GM19328 (cell line): Measurements from ENCODE around the gene MBD4.
"Not testable (repeated sequence)": the region's sequence is repeated elsewhere in the genome, so short reads cannot be mapped to it uniquely, and the experiment has no call there.

ENCODE experiments used
- ATAC-seq: cut with Tn5 transposase; IDR thresholded peaks from one replicate; pipeline ENCODE4 v1.9.1; 2021; ENCODE audit warnings: mild to moderate bottlenecking, moderate library complexity; ENCODE audit not compliant: unreplicated experiment

Gene MBD4

GRCh38 chr3:129439817-129440617 lies at the start of gene MBD4, which contains the start of gene IFT122:
TSS of gene MBD4 (minus strand) at chr3:129439948. CDS start at chr3:129439833, 115 bp downstream.
TSS of gene IFT122 (plus strand) at chr3:129440224. CDS start at chr3:129440331, 107 bp downstream.
- ATAC-seq: peak; percentile 84

DNA sequence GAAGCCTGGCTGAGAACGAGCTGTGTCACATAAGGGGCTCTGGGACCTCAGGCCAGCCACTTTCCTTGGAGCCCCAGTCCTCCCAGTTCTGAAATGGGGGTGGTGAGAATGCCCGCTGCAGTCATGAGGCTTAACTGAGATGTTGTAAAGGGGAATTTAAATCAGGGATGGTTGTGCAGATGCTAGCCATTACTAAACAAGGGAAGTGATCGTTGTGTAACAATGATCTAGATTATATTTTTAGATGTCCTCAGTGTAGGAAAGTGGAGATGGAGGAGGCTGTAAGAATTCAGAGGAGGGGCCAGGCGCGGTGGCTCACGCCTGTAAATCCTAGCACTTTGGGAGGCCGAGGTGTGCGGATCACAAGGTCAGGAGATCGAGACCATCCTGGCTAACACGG lies 49.5 kb upstream of the MBD4 start:
- ATAC-seq: not testable (repeated sequence)

- not testable (repeated sequence) for ATAC-seq
Observed at GRCh38 chr3:129487868-129488335, 48.2 kb upstream of the MBD4 start.

DNA sequence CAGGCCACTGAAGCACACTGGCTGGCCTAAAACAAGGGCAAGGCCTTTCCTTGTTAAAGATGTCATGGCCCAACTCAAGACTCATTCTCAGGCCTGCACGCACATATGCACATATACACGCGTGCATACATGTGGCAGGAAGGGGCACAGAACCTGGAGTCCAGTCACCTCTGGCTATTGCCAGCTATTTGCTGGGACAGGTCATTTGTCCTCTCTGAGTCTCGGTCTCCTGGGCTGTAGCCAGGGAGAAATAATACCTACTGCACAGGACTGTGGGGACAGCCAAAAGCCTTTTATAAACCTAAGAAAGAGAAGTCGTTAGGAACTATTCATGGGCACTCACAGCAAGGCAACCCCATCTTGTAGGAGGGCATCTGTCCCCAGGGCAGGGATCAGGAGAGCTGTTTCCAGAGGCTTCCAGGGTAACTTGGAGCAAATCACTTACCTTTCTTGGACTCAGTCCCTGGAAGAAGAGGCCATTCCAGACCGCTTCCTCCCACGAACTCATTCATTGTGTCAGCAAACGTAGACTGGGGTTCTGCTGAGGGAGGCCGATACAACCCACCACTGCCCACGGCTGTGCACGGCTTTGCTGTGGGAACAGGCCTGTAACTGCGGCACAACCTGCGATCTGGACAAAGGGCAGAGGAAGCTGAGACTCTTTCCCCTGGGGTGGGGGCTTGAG lies 47.6 kb upstream of the MBD4 start:
- no peak for ATAC-seq

DNA sequence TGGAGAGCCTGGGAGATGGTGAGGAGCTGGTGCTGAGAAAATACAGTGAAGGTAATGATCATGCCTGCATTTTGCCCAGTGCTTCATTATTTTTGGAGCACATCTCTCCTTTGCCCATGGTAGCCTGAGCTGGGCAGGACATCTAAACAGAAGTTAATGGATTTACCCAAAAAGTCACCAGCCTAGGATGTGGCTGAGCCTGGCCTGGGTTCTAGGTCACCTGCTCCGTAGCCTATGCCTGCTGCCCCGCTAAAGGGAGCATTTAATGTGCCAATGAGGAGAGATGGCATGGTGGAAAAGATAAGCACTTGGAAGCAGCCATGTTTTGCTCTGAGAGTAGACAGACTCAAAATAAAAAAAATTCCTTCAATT lies 46.9 kb upstream of the MBD4 start:
- no peak for ATAC-seq

DNA sequence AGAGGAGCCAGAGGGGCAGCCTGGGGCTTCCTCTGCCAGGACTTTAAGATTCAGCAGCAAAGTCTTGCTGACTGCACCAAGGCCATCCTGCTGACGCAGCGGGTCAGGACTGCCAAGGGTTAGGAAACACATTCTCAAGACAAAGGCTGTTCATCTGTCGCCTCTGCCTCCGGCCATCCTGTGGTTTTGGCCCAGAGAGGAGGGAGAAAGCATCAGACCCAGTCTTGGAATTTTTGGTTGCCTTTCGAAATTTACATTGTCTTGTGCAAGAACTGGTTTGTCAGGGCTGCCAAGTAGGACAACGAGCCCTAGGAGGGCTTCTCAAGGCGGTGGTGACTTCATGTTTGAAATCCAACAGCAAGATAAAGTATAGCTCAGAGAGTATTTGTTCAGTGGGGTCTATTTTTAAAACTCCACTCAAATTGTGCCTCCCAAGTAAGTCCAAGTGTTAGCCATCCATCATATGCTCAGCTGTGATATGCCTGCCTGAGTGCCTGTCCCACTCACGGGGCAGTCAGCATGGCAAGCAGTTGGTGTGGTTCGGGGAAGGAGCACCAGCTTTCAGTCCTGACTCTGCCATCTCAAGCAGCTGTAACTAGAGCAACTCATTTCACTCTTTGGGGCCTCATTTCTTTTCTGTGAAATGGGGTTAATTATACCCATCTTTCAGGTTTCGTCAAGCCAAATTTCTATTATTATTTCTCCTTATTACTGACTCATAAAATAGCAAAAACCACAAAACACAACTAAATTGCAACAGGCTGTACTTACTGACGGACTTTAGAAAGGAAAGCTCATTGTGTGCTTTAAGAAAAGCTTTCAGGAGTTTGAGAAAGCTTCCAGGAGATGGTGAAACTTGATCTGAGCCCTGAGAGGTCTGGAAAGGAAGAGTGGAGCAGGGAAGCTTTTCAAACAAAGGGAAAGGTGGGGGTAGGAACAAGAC lies 46.2 kb upstream of the MBD4 start:
- ATAC-seq: no peak

GRCh38 chr3:129485146-129485545 lies 45.4 kb upstream of the MBD4 start:
- not testable (repeated sequence) for ATAC-seq

- no peak for ATAC-seq
Observed at GRCh38 chr3:129483870-129484269, 44.1 kb upstream of the MBD4 start.

GRCh38 chr3:129482721-129483120 lies 43.0 kb upstream of the MBD4 start:
- no peak for ATAC-seq

DNA sequence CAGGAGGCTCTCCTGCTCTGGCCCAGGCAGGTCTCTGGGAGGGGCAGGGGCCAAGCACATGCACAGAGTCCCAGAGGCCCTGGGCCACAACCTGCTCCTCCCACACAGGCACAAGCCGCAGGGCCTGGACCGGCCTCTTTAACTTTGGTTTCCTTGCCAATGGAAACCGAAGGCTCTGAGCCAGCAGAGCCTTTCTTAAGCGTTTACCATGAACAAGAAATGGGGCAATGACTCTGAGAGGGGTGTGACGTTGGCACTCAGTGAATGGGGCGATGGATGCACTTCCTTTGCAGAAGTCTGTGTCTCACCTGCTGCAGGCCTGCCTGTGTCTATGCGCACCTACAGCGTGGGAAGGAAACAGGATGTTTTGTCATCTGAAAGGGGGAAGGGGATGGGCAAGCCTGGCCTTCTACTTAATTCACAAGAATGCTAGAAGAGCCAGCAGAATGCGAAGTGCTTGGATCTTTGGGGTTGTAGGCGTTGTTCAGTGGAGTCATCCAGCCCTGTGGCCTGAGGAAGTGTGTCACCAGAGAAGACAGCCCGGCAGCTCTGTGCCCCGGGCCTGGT lies 42.1 kb upstream of the MBD4 start:
- no peak for ATAC-seq

- ATAC-seq: not testable (repeated sequence)
Observed at GRCh38 chr3:129481225-129481765, 41.5 kb upstream of the MBD4 start.

DNA sequence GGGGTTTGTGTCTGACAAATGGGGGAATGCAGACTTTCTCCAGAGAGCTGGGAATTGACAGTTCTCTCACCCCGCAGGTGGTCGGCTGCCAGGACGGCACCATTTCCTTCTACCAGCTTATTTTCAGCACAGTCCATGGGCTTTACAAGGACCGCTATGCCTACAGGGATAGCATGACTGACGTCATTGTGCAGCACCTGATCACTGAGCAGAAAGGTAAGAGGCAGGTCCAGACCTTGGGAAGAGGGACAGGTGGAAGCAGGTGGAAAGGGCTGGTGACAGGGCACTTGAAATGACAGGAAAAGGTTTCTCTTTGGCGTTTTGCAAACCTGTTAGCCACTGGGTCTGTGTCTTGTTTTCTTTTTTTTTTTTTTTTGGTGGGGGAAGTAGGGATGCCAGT lies 36.8 kb upstream of the MBD4 start:
- ATAC-seq: no peak

GRCh38 chr3:129475863-129476262 lies 36.1 kb upstream of the MBD4 start:
- ATAC-seq: no peak

DNA sequence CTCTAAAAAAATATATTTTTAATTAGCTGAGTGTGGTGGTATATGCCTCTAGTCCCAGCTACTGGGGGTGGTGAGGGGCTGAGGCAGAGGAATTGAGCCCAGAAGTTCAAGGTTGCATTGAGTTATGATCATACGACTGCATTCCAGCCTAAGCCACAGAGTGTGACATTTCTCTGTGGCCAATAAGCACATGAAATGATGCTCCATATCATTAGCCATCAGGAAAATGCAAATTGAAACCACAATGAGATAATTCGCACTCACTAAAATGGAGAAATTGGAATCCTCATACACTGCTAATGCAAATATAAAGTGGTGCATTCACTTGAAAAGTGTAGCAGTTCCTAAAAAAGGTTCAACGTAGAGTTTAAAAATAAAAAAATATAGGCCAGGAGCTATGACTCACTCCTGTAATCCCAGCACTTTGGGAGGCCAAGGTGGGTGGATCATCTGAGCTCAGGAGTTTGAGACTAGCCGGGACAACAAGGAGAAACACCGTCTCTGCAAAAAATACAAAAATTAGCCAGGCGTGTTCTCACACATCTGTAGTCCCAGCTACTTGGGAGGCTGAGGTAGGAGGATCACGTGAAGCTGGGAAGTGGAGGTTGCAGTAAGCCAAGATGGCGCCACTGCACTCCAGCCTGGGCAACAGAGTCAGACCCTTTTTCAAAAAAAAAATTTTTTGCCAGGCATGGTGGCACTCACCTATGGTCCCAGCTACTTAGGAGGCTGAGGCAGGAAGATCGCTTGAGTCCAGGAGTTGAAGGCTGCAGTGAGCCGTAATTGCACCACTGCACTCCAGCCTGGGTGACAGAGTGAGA lies 35.4 kb upstream of the MBD4 start:
- no peak for ATAC-seq

DNA sequence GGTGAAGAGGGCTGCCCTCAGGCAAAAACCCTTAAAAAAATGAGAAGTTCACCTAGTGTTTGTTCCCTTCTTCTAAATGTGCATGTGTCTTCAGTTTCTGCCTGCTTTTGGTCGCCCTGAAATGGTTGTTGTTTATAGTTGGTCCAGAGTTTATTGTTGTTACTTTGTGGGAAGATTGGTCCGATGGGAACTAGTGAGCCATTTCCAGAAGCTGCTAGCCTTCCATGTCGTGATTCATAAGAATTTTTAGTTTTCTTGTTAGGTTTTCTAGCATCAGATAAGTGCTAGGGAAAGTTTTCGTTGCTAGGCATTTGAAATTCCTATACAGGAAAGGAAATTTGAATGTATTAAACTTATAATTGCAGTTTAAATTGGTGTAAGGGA lies 34.0 kb upstream of the MBD4 start:
- no peak for ATAC-seq

- no peak for ATAC-seq
Observed at GRCh38 chr3:129473067-129473768, 33.5 kb upstream of the MBD4 start.

- ATAC-seq: no peak
Observed at GRCh38 chr3:129470861-129471260, 31.1 kb upstream of the MBD4 start.

DNA sequence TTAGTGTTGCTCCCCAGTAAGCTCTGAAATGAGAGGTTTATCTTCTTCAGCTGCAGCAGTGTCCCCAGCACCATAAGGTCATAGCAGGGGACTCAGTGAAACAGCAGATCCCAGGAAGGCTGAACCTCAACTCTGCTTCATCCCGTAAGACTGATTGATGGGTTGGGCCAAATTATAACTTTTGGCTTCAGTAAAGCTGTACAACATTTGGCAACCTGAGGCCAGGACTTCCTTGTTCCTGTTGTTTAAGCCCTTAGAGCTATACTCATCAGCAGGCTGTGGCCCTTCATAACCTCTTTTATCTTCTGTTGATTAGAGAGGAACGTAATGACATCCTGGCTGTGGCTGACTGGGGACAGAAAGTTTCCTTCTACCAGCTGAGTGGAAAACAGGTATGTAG lies 29.3 kb upstream of the MBD4 start:
- no peak for ATAC-seq

GRCh38 chr3:129467932-129468331 lies 28.2 kb upstream of the MBD4 start:
- ATAC-seq: no peak
